ENCODE measurements around the gene OR4K2. TPM values are rescaled to one million over a fixed set of nuclear protein-coding genes. Genes with fewer than 3 reads are reported as not detected.

OR4K2 gene
- polyA plus RNA-seq, 4 donors = not detected

Other genes with a start within 250 kb of the OR4K2 start
- gene OR11H2, start 161.3 kb upstream of the OR4K2 start, polyA plus RNA-seq (ENCODE audit: insufficient read length in 4 of 4) = not detected
- gene OR4Q3, start 131.6 kb upstream of the OR4K2 start, polyA plus RNA-seq (ENCODE audit: insufficient read length in 4 of 4) = not detected
- not detected for gene OR4M1, start 101.6 kb upstream of the OR4K2 start, polyA plus RNA-seq (ENCODE audit: insufficient read length in 4 of 4)
- not detected for gene OR4N2, start 71.4 kb upstream of the OR4K2 start, polyA plus RNA-seq (ENCODE audit: insufficient read length in 4 of 4)
- gene OR4K5, start 45.5 kb downstream of the OR4K2 start, polyA plus RNA-seq (ENCODE audit: insufficient read length in 4 of 4) = not detected
- gene OR4K1, start 55.8 kb downstream of the OR4K2 start, polyA plus RNA-seq (ENCODE audit: insufficient read length in 4 of 4) = not detected
- not detected for gene OR4K15, start 100.4 kb downstream of the OR4K2 start, polyA plus RNA-seq (ENCODE audit: insufficient read length in 4 of 4)
- not detected for gene OR4Q2, start 127.0 kb downstream of the OR4K2 start, polyA plus RNA-seq (ENCODE audit: insufficient read length in 4 of 4)
- gene OR4K14, start 144.2 kb downstream of the OR4K2 start, polyA plus RNA-seq (ENCODE audit: insufficient read length in 4 of 4) = not detected
- gene OR4K13, start 160.9 kb downstream of the OR4K2 start, polyA plus RNA-seq (ENCODE audit: insufficient read length in 4 of 4) = under 1 TPM in 1 of 4 donors, not detected in 3; 0.03 TPM
- gene OR4L1, start 184.9 kb downstream of the OR4K2 start, polyA plus RNA-seq (ENCODE audit: insufficient read length in 4 of 4) = not detected
- under 1 TPM in 3 of 4 donors, not detected in 1; 0.03 to 0.11 (median 0.04) TPM for gene OR4K17, start 235.6 kb downstream of the OR4K2 start, polyA plus RNA-seq (ENCODE audit: insufficient read length in 4 of 4)